ENCODE measurements around the gene NXPE3.

The NXPE3 gene

GRCh38 chr3:101848326-101848725 is 69.3 kb downstream of the NXPE3 start:
- TF ChIP-seq CTCF (IDR thresholded peaks at IDR 0.05; ENCODE audit: low read length, missing control alignments): no peak
- DNase-seq (ENCODE audit: low read depth): no peak
- peak overlapping the region; percentile 44 for H3K4me3 ChIP-seq (replicated peaks; ENCODE audit: low read depth, low read length)

- peak within 1 kb of the TSS; percentile 85 for H3K4me3 ChIP-seq (replicated peaks; ENCODE audit: low read depth, low read length)
- peak; percentile 95 for DNase-seq (ENCODE audit: low read depth)
- TF ChIP-seq CTCF (IDR thresholded peaks at IDR 0.05; ENCODE audit: low read length, missing control alignments): no peak
Observed at GRCh38 chr3:101848754-101849713, 70.0 kb downstream of the NXPE3 start, which contains the start of gene NFKBIZ. TSS of gene NFKBIZ (plus strand) at chr3:101849514. CDS start at chr3:101849629, 115 bp downstream.

- no peak for DNase-seq (ENCODE audit: low read depth)
- peak overlapping the region; percentile 85 for H3K4me3 ChIP-seq (replicated peaks; ENCODE audit: low read depth, low read length)
- no peak for TF ChIP-seq CTCF (IDR thresholded peaks at IDR 0.05; ENCODE audit: low read length, missing control alignments)
Observed at GRCh38 chr3:101849714-101850245, 70.8 kb downstream of the NXPE3 start.

GRCh38 chr3:101850246-101851051 is 71.4 kb downstream of the NXPE3 start:
- DNase-seq (ENCODE audit: low read depth): peak; percentile 79
- peak overlapping the region; percentile 85 for H3K4me3 ChIP-seq (replicated peaks; ENCODE audit: low read depth, low read length)
- TF ChIP-seq CTCF (IDR thresholded peaks at IDR 0.05; ENCODE audit: low read length, missing control alignments): no peak

GRCh38 chr3:101851072-101851770 is 72.2 kb downstream of the NXPE3 start:
- peak overlapping the region; percentile 85 for H3K4me3 ChIP-seq (replicated peaks; ENCODE audit: low read depth, low read length)
- DNase-seq (ENCODE audit: low read depth): no peak
- TF ChIP-seq CTCF (IDR thresholded peaks at IDR 0.05; ENCODE audit: low read length, missing control alignments): no peak
